ENCODE measurements around the gene ACOT7. TPM values are rescaled to one million over a fixed set of nuclear protein-coding genes. Genes with fewer than 3 reads are reported as not detected.

The ACOT7 gene
- total RNA-seq, 1 donor from 2014 or later = 8.6 TPM

DNA sequence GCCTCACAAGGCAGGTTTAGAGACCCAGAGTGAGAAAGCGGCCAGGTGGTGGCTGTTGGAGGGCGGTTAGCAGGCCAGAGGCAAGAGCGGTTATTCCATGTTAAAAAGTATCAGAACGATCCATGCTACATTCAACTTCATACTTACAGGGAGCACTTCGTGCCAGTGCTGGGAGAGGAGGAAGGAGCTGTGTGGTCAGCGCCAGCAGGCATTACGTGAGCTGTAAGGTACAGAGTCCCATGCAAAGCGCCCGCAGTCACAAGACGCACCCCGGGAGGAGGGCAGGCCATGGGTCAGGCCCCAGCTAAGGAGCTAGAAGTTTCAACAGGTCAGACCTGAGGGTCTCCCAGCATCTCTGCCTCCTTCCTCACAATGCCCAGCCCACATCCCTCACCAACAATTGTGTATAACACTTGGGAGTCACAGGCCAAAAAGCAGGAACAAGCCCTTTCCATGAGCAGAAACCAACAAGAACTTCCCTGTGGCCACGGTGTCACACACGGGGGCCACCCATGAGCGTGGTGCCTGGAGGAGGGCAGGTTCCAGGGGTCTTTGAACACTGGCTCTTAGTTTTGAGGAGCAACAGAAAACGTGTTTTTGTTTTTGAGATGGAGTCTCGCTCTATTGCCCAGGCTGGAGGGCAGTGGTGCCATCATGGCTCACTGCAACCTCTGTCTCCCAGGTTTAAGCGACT lies 110.8 kb downstream of the ACOT7 start:
- Histone ChIP-seq H3K27me3 (ENCODE audit: low read depth) (no peaks in the 10 kb centered on the region), H3K27ac (replicated peaks) (no peak overlapping the region), H3K4me3 (no peak overlapping the region), H3K9me3 (replicated peaks) (no peaks in the 10 kb centered on the region), H3K36me3 (no peaks in the 10 kb centered on the region), H3K4me1 (no peaks in the 10 kb centered on the region)
- no peak for DNase-seq
- no peak for TF ChIP-seq CTCF (IDR thresholded peaks at IDR 0.05; ENCODE audit: borderline replicate concordance)
- intact Hi-C loops (cut with micrococcal nuclease) = no loop called here

DNA sequence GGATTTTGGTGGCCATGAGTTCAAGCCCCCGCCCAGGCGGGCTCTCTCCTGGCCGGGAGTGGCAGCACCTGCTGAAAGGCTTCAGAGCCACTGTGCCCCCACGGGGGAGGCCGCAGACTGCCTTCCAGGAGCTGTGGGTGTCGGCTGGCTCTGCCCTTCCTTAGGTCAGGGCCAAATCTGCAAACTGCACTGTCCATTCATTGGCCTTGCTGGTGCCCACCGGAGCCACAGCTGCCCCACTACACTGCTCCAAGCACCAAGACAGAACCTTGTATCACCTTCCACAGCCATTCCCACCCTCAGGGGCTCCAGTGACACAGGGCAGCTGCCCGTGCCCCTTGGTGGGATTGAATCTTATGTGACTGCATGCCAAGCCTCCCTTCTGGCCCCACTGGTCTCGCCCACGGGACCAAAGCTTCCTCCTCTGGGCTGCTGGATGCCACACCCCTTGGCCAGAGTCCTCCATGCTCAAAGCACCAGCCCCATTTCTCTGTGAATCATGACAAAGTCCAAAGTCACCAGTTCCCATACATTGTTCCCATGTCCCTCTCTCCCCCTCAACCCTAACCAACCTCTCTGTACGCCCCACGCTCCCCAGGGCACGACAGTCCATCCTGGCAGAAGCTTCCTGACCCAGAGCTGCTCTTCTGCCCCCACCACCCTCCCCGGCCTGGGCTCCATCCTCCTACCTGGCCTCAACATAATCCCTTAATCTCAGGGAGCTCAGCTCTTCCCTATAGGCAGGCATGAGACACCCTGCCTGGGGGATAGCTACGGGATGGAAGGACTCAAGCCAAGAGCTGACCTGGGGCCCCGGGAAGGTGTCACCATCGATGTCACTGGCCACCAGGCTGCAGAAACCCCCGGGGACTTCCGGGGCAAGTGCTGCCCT lies 111.8 kb downstream of the ACOT7 start:
- Histone ChIP-seq H3K4me3 (no peak overlapping the region), H3K27ac (replicated peaks) (no peak overlapping the region), H3K36me3 (no peaks in the 10 kb centered on the region), H3K27me3 (ENCODE audit: low read depth) (no peaks in the 10 kb centered on the region), H3K4me1 (peaks cover 4% of the 10 kb centered on the region), H3K9me3 (replicated peaks) (no peaks in the 10 kb centered on the region)
- no peak for DNase-seq
- TF ChIP-seq CTCF (IDR thresholded peaks at IDR 0.05; ENCODE audit: borderline replicate concordance) = no peak
- intact Hi-C loops (cut with micrococcal nuclease) = no loop called here

DNA sequence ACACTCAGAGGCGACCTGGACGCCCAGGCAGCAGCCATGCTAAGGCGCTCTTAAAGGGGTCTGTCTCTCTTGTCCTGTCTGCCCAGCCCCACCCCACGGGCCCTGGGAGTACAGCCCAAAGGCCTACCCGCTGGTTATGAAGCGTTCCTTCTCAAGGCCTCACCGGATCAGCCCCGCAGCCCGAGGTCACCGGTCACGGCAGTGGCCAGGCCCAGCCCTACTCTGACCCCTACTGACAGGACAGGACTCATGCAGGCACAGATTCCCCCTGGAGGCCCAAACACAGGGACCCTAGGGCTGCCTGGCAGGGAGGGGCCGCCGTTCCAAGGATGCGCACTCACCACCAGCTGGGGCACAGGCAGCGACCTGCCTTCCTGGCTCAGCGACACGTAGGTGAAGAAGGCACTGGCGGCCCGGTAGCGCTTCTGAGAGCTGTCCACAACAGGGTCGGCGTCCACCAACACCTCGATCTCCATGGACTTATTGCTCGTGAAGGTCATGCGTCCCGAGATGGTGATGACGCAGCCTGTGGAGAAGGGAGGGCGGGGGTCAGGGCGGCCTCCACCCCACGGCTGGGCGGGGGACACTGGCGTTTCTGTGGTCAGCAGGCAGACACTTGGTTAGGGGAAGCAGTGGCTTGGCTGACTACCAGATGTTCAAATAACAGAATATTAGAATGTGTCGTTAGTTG lies 112.7 kb downstream of the ACOT7 start:
- H3K4me1 ChIP-seq = peaks cover 12% of the 10 kb centered on the region
- intact Hi-C loops (cut with micrococcal nuclease) = no loop called here
- no peak overlapping the region for H3K4me3 ChIP-seq
- no peaks in the 10 kb centered on the region for H3K9me3 ChIP-seq (replicated peaks)
- no peaks in the 10 kb centered on the region for H3K27me3 ChIP-seq (ENCODE audit: low read depth)
- H3K36me3 ChIP-seq = no peaks in the 10 kb centered on the region
- TF ChIP-seq CTCF (IDR thresholded peaks at IDR 0.05; ENCODE audit: borderline replicate concordance) = peak; percentile 61
- DNase-seq = no peak
- no peak overlapping the region for H3K27ac ChIP-seq (replicated peaks)

DNA sequence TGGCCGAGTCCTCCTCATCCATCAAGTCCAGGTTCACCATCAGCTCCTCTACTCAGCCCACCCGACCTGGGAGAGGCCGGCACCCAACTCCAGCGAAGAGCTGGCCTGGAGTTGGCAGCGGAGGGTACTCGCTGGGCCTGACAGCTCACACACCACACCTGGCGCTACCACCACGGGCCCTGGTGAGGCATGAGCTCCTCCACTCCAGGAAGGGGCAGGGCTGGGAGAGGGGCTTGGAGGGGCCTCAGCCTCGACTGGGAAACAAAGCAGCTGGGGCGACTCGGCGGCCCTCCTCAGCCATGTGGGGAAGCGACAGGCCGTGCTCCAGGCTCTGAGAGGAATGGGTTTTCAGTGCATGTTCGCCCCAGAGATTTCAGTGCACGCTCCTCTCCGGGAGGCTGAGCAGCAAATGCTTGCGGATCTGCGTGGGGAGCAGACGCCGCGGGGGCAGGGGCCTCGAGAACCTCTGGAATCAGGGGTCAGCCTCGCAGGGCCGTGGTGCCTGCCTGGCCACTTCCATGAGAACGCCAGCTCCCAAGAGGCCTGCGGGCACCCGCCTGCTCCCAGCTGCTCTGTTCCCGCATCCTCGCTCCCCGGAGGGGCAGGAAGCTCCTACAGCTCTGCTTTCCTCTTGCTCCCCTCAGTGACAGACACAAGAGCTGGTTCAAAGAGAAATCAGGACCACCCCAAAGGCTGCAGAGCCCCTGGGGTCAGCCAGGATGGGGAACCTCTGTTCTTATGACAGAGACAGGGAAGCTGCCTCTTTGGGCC lies 113.8 kb downstream of the ACOT7 start:
- H3K27me3 ChIP-seq (ENCODE audit: low read depth) = no peaks in the 10 kb centered on the region
- DNase-seq = no peak
- H3K4me1 ChIP-seq = peaks cover 15% of the 10 kb centered on the region
- TF ChIP-seq CTCF (IDR thresholded peaks at IDR 0.05; ENCODE audit: borderline replicate concordance) = no peak
- intact Hi-C loops (cut with micrococcal nuclease) = no loop called here
- H3K9me3 ChIP-seq (replicated peaks) = no peaks in the 10 kb centered on the region
- H3K27ac ChIP-seq (replicated peaks) = no peak overlapping the region
- no peaks in the 10 kb centered on the region for H3K36me3 ChIP-seq
- no peak overlapping the region for H3K4me3 ChIP-seq

DNA sequence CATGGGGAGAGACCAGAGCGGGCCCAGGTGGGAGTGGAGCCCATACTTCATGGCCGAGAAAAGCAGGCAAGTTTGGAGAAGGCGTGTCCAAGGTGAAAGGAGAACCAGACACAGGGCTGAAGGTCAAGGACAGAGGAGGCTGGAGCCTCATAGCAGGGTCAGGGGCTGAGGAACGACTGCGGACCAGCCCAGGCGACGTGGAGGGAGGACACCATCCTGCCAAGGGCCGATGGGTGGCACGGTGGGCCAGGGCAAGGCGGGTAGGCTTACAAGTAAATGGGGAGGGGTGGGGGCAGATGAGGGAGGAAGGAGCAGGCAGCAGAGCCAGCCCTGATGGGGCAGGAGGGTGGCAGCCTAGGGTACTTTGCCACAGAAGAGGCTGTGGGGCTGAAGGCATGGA lies 114.5 kb downstream of the ACOT7 start:
- Histone ChIP-seq H3K9me3 (replicated peaks) (no peaks in the 10 kb centered on the region), H3K27ac (replicated peaks) (no peak overlapping the region), H3K4me1 (peaks cover 15% of the 10 kb centered on the region), H3K36me3 (no peaks in the 10 kb centered on the region), H3K27me3 (ENCODE audit: low read depth) (no peaks in the 10 kb centered on the region), H3K4me3 (no peak overlapping the region)
- intact Hi-C loops (cut with micrococcal nuclease) = no loop called here
- TF ChIP-seq CTCF (IDR thresholded peaks at IDR 0.05; ENCODE audit: borderline replicate concordance) = no peak
- DNase-seq = no peak
